ENCODE measurements around the gene TRIP10. TPM values are rescaled to one million over a fixed set of nuclear protein-coding genes. Genes with fewer than 3 reads are reported as not detected.

TRIP10 gene
- total and polyA plus RNA-seq, 4 donors: 60.8 to 97.3 (median 79.8) TPM

DNA sequence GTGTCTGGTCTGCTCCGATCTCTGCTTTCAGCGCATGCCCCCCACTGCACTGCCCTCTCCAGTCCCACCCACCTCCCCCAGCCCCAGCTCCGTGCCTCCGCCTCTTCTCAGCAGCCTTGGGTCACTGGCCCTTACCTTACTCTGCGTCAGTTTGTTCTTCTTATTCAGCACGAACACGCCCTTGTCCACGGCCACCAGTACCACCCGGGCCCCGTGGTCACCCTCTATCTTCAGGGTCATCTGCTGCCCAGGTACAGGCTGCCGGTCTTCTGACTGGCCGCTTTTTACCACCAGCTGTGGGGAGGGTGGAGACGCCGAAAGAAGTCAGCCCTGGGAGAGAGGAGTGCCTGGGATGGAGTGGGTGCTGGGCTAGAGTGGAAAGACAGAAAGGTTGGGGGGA lies 29.9 kb upstream of the TRIP10 start:
- peaks cover 0 to 8% (median 0%) of the 10 kb centered on the region in 4 donors for H3K36me3 ChIP-seq (ENCODE audit: control insufficient read depth in 4 of 4, insufficient read depth in 4 of 4, low read length in 4 of 4)
- H3K27ac ChIP-seq (ENCODE audit: low read depth in 1 of 2, low read length in 1 of 2): no peak overlapping the region
- H3K4me1 ChIP-seq (ENCODE audit: control insufficient read depth in 5 of 5, insufficient read depth in 5 of 5, low read length in 5 of 5): no peaks in the 10 kb centered on the region
- H3K4me3 ChIP-seq: no peak overlapping the region
- no peak for DNase-seq
- TF ChIP-seq, protein P1, sequence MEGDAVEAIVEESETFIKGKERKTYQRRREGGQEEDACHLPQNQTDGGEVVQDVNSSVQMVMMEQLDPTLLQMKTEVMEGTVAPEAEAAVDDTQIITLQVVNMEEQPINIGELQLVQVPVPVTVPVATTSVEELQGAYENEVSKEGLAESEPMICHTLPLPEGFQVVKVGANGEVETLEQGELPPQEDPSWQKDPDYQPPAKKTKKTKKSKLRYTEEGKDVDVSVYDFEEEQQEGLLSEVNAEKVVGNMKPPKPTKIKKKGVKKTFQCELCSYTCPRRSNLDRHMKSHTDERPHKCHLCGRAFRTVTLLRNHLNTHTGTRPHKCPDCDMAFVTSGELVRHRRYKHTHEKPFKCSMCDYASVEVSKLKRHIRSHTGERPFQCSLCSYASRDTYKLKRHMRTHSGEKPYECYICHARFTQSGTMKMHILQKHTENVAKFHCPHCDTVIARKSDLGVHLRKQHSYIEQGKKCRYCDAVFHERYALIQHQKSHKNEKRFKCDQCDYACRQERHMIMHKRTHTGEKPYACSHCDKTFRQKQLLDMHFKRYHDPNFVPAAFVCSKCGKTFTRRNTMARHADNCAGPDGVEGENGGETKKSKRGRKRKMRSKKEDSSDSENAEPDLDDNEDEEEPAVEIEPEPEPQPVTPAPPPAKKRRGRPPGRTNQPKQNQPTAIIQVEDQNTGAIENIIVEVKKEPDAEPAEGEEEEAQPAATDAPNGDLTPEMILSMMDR (IDR thresholded peaks at IDR 0.05; ENCODE audit: control extremely low read depth, extremely low read depth): no peak
- 55 to 62% methylated on average over 14 of the region's 14 CpGs for WGBS, 2 donors
- no peak for ATAC-seq (ENCODE audit: insufficient read depth, low FRiP score)
- peaks cover 0 to 29% (median 16%) of the 10 kb centered on the region in 3 donors for H3K27me3 ChIP-seq (ENCODE audit: control insufficient read depth in 3 of 3, insufficient read depth in 3 of 3, low read length in 2 of 3)
- no peaks in the 10 kb centered on the region for H3K9me3 ChIP-seq (ENCODE audit: control insufficient read depth in 4 of 4, insufficient read depth in 3 of 4, low read length in 3 of 4)
- no peak overlapping the region for H3K9ac ChIP-seq (ENCODE audit: insufficient read depth in 1 of 2, low read length in 2 of 2)

DNA sequence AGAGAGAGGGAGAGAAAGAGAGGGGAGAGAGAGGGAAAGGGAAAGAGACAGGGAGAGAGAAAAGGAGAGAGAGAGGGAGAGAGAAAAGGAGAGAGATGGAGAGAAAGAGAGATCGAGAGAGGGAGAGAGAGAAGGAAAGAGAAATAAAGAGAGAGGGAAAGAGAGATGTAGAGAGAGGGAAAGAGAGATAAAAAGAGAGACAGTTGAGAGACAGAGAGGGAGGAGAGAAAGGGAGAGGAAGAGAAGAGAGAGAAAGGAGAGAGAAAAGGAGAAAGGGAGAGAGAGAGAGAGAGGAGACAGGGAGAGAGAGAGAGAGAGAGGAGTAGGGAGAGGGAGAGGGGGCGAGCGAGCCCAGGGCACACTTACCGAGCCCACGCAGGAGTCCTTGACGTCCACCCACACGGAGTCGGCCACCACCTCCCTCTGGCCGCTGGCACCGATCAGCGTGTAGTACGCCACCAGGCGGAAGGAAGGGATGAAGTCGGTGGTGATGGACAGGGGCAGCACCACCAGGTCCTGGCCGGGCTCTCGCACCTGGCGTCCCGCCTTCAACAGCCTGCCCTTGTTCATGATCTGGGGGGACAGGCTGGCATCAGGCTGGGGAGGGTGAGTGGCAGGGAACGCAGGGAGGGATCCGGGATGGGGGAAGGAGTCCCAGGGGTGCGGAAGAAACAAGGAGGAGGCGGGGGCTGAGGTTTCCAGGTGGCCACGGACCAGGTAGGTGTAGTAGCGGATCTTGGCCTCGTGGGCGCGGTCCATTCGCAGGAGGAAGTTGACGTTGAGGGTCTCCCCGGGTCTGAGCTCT lies 29.0 kb upstream of the TRIP10 start:
- H3K27ac ChIP-seq (ENCODE audit: low read depth in 1 of 2, low read length in 1 of 2): no peak overlapping the region
- peaks cover 0 to 8% (median 0%) of the 10 kb centered on the region in 4 donors for H3K36me3 ChIP-seq (ENCODE audit: control insufficient read depth in 4 of 4, insufficient read depth in 4 of 4, low read length in 4 of 4)
- no peak overlapping the region for H3K9ac ChIP-seq (ENCODE audit: insufficient read depth in 1 of 2, low read length in 2 of 2)
- TF ChIP-seq, protein P1 (IDR thresholded peaks at IDR 0.05; ENCODE audit: control extremely low read depth, extremely low read depth): no peak
- H3K9me3 ChIP-seq (ENCODE audit: control insufficient read depth in 4 of 4, insufficient read depth in 3 of 4, low read length in 3 of 4): no peaks in the 10 kb centered on the region
- peaks cover 0 to 29% (median 16%) of the 10 kb centered on the region in 3 donors for H3K27me3 ChIP-seq (ENCODE audit: control insufficient read depth in 3 of 3, insufficient read depth in 3 of 3, low read length in 2 of 3)
- H3K4me1 ChIP-seq (ENCODE audit: control insufficient read depth in 5 of 5, insufficient read depth in 5 of 5, low read length in 5 of 5): no peaks in the 10 kb centered on the region
- no peak for DNase-seq
- H3K4me3 ChIP-seq: no peak overlapping the region
- ATAC-seq (ENCODE audit: insufficient read depth, low FRiP score): no peak
- 27 to 52% methylated on average over 30 of the region's 30 CpGs for WGBS, 2 donors

DNA sequence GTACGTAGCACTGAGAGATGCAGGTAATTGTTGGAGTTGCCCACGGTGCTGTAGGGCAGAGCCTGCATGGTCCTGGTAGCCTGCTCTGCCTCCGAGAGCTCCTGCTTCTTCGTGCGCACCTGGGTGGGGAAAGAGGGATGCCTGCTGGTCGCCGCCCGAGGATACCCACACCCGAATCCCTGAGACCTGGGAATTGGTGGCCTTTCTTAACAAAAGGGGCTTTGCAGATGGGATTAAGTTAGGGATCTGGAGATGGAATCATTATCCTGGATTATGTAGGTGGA lies 28.5 kb upstream of the TRIP10 start:
- Histone ChIP-seq H3K27me3 (ENCODE audit: control insufficient read depth in 3 of 3, insufficient read depth in 3 of 3, low read length in 2 of 3) (peaks cover 0 to 29% (median 16%) of the 10 kb centered on the region in 3 donors), H3K36me3 (ENCODE audit: control insufficient read depth in 4 of 4, insufficient read depth in 4 of 4, low read length in 4 of 4) (peaks cover 0 to 8% (median 0%) of the 10 kb centered on the region in 4 donors), H3K9me3 (ENCODE audit: control insufficient read depth in 4 of 4, insufficient read depth in 3 of 4, low read length in 3 of 4) (no peaks in the 10 kb centered on the region), H3K27ac (ENCODE audit: low read depth in 1 of 2, low read length in 1 of 2) (no peak overlapping the region), H3K4me3 (no peak overlapping the region), H3K4me1 (ENCODE audit: control insufficient read depth in 5 of 5, insufficient read depth in 5 of 5, low read length in 5 of 5) (no peaks in the 10 kb centered on the region), H3K9ac (ENCODE audit: insufficient read depth in 1 of 2, low read length in 2 of 2) (no peak overlapping the region)
- 51 to 67% methylated on average over 9 of the region's 9 CpGs for WGBS, 2 donors
- DNase-seq (no peak), ATAC-seq (ENCODE audit: insufficient read depth, low FRiP score) (no peak)
- TF ChIP-seq, protein P1 (IDR thresholded peaks at IDR 0.05; ENCODE audit: control extremely low read depth, extremely low read depth): no peak

Measured in lung (tissue), 12 donors.